SK-N-SH (cell line): ENCODE data around the gene LRP5.

Experiments used
- CTCF ChIP-seq: fragments of 200-600 bp; sonication (generic); IDR thresholded peaks from 2 replicates; pipeline ENCODE4 v1.6.1; 2017; ENCODE audit warnings: antibody characterized with exemption, mild to moderate bottlenecking, moderate library complexity
- FOXJ3 ChIP-seq: sonication (generic); formaldehyde crosslinking; IDR thresholded peaks from 2 replicates; pipeline ENCODE4 v1.5.1; 2020; ENCODE audit warnings: mild to moderate bottlenecking, missing genetic modification reagents
- GABPA ChIP-seq: IDR thresholded peaks from 2 replicates; pipeline ENCODE4 v1.4.0; 2012; ENCODE audit warnings: low read depth, mild to moderate bottlenecking
- MAX ChIP-seq: IDR thresholded peaks from 2 replicates; pipeline ENCODE4 v1.4.0; 2012; ENCODE audit warnings: low read depth
- MXI1 ChIP-seq: IDR thresholded peaks from 2 replicates; pipeline ENCODE4 v1.6.1; 2012; ENCODE audit warnings: mild to moderate bottlenecking, low read depth, low read length, improper control_type of control experiment
- REST ChIP-seq: IDR thresholded peaks from 2 replicates; pipeline ENCODE4 v1.6.1; 2012; ENCODE audit warnings: mild to moderate bottlenecking, low read depth, low read length, moderate library complexity
- RXRA ChIP-seq: IDR thresholded peaks from 2 replicates; pipeline ENCODE4 v1.4.0; 2012; ENCODE audit warnings: low read depth, mild to moderate bottlenecking, borderline replicate concordance
- TAF1 ChIP-seq: IDR thresholded peaks from 2 replicates; pipeline ENCODE4 v1.6.1; 2012; ENCODE audit warnings: low read depth, mild to moderate bottlenecking, low read length, moderate library complexity, borderline replicate concordance
- TCF12 ChIP-seq: IDR thresholded peaks from 2 replicates; pipeline ENCODE4 v1.4.0; 2012
- ZBTB33 ChIP-seq: IDR thresholded peaks from 2 replicates; pipeline ENCODE4 v1.4.0; 2012; ENCODE audit warnings: low read depth, borderline replicate concordance

GRCh38 chr11:68309621-68310185 lies 2.7 kb upstream of the LRP5 start:
- TF ChIP-seq RXRA (no peak), TAF1 (no peak), REST (no peak), CTCF (no peak), FOXJ3 (CRISPR knock-in tag) (no peak), TCF12 (no peak), GABPA (no peak), MXI1 (no peak), MAX (no peak), ZBTB33 (no peak)
